ENCODE data around the gene HNF4A. TPM values are rescaled to one million over a fixed set of nuclear protein-coding genes. Genes with fewer than 3 reads are reported as not detected.
"Not testable (repeated sequence)": the region's sequence is repeated elsewhere in the genome, so short reads cannot be mapped to it uniquely, and the experiment has no call there.

The HNF4A gene
- total and polyA plus RNA-seq, 7 donors: 0.03 to 0.13 (median 0.03) TPM; not detected in 4

DNA sequence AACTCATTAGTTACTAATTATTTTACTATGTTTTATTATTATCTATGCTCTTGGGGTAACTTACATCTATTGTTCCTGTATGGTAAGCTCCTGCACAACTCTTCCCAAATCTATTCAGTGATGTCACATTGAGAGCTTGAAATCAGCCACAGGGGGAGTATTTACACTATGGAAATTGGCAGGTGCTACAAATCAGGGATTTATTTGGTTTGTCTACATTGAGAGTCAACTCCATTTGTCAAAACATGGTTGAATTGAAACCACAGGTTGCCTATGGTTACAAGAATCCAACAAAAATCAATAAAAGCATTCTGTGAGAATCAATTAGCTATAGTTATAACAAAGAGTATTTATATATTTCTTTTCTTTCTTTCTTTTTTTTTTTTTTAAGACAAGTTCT, 40.6 kb upstream of the HNF4A start:
- Histone ChIP-seq H3K4me1 (peaks cover 4% of the 10 kb centered on the region), H3K9me3 (no peaks in the 10 kb centered on the region), H3K27ac (no peak overlapping the region), H3K4me3 (no peak overlapping the region), H3K27me3 (ENCODE audit: insufficient read depth in 3 of 3, low read length in 2 of 3) (no peaks in the 10 kb centered on the region), H3K36me3 (ENCODE audit: insufficient read depth in 1 of 2, low read depth in 1 of 2) (no peaks in the 10 kb centered on the region)
- no peak for DNase-seq
- intact Hi-C loops (cut with DNase I): loop anchor here (5.0 kb wide), 1 partner anchor 198 kb away; no protein-coding TSS in a partner anchor
- TF ChIP-seq, protein P1, sequence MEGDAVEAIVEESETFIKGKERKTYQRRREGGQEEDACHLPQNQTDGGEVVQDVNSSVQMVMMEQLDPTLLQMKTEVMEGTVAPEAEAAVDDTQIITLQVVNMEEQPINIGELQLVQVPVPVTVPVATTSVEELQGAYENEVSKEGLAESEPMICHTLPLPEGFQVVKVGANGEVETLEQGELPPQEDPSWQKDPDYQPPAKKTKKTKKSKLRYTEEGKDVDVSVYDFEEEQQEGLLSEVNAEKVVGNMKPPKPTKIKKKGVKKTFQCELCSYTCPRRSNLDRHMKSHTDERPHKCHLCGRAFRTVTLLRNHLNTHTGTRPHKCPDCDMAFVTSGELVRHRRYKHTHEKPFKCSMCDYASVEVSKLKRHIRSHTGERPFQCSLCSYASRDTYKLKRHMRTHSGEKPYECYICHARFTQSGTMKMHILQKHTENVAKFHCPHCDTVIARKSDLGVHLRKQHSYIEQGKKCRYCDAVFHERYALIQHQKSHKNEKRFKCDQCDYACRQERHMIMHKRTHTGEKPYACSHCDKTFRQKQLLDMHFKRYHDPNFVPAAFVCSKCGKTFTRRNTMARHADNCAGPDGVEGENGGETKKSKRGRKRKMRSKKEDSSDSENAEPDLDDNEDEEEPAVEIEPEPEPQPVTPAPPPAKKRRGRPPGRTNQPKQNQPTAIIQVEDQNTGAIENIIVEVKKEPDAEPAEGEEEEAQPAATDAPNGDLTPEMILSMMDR (IDR thresholded peaks at IDR 0.05): no peak
- no peak for ATAC-seq

DNA sequence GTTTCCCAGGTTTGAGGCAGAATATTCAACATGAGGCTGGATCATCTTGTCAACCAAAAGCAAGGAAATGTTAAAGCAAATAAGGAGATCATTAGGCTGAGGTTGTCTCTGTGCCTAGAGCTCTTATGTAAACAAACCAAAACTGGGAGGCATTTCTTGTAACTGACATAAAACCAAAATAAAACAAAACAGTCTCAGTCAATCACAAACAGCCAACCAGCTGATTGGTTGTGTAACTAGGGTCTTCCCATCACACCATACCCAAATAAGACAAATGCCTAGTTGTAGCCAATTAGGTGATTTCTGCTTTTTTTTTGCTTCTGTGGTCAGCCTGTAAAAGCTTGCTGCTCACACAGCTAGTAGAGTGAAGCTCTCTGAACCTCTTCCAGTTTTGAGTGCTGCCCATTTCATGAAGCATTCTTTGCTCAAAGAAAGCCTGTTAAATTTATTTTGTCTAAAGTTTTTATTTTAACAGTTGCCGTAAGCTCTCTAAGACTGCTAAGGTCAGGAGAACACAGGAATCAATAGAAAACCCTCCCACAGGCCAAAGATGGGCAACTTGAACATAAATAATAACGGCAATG, 35.6 kb upstream of the HNF4A start:
- WGBS, 3 donors: 92 to 94% (median 93%) methylated on average over 2 of the region's 2 CpGs
- intact Hi-C loops (cut with DNase I): loop anchor here in 1 of 2 donors (2.0 kb wide), 1 partner anchor 59 kb away; no protein-coding TSS in a partner anchor

DNA sequence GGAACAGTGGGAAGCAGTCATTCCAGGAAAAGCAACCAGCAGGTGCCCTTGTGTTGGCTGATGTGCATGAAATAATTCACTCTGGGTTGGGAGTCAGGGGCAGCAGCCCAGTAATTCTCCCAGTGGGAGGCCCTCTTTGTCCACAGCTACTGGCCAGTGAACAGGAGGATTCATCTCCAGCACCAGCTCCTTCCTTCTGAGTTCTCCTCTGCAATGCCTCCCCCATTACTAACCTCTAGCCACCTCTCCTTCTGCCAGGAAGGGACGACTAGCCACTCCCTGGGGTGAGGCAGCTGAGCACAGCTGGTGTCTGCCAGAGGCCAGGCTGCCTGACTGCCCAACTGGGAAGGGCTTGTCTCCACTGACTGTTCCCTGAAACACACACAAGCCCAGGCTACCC, 31.2 kb upstream of the HNF4A start:
- peaks cover 0 to 21% (median 0%) of the 10 kb centered on the region in 3 donors for H3K27me3 ChIP-seq (ENCODE audit: insufficient read depth in 3 of 3, low read length in 2 of 3)
- no peak for ATAC-seq
- DNase-seq: no peak
- intact Hi-C loops (cut with DNase I): no loop called here
- H3K27ac ChIP-seq: no peak overlapping the region
- WGBS, 3 donors: 0 to 13% (median 4%) methylated on average over 1 of the region's 1 CpG
- no peaks in the 10 kb centered on the region for H3K9me3 ChIP-seq
- H3K36me3 ChIP-seq (ENCODE audit: insufficient read depth in 1 of 2, low read depth in 1 of 2): no peaks in the 10 kb centered on the region
- TF ChIP-seq, protein P1 (IDR thresholded peaks at IDR 0.05): no peak
- no peaks in the 10 kb centered on the region for H3K4me1 ChIP-seq
- no peak overlapping the region for H3K4me3 ChIP-seq

More for the DNA sequence above, 35.6 kb upstream of the HNF4A start:
- DNase-seq (no peak), ATAC-seq (no peak)
- TF ChIP-seq, protein P1 (IDR thresholded peaks at IDR 0.05): no peak
- Histone ChIP-seq H3K9me3 (no peaks in the 10 kb centered on the region), H3K27me3 (ENCODE audit: insufficient read depth in 3 of 3, low read length in 2 of 3) (no peaks in the 10 kb centered on the region), H3K27ac (no peak overlapping the region), H3K4me1 (no peaks in the 10 kb centered on the region), H3K36me3 (ENCODE audit: insufficient read depth in 1 of 2, low read depth in 1 of 2) (no peaks in the 10 kb centered on the region), H3K4me3 (no peak overlapping the region)

DNA sequence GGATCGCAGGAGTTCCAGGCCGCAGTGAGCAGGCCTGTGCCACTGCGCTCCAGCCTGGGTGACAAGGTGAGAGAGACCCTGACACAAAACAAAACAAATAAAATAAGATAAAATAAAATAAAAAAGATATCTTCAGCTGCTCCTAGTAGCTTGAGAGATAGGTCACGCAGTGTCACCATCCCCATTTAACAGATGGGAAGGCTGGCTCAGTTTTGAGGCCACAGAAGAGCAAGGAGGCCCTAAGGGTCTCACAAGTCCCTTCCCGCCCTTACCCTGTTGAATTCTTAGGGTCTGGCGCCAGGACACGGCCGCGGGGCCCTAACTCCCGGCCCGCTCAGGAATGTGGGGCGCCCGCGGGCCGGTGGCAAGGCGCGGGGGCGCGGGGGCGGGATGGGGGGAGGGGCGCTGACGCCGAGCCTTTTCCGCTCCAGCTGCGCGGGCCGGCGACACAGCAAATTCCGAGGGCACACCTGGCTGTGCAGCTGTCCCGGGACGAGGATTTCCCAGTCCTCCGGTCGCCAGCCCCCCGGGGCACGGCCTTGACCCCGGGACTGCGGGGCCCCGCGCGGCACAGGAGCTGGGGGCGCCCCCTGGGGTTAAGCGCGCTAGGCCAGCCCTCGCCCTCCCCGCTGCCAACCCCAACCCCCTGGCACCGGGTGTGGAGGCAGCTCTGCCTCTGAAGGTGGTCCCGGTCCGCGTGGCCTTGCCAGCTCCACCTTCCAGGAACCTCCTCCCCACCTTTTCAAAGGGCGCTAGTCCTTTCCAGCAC, 28.9 kb upstream of the HNF4A start:
- H3K27me3 ChIP-seq (ENCODE audit: insufficient read depth in 3 of 3, low read length in 2 of 3): peaks cover 0 to 21% (median 1%) of the 10 kb centered on the region in 3 donors
- DNase-seq: no peak
- no peaks in the 10 kb centered on the region for H3K36me3 ChIP-seq (ENCODE audit: insufficient read depth in 1 of 2, low read depth in 1 of 2)
- TF ChIP-seq, protein P1 (IDR thresholded peaks at IDR 0.05): no peak
- no peak overlapping the region for H3K27ac ChIP-seq
- no peaks in the 10 kb centered on the region for H3K4me1 ChIP-seq
- H3K4me3 ChIP-seq: peak overlapping the region; percentile 48
- 12 to 14% (median 13%) methylated on average over 35 to 50 of the region's 50 CpGs for WGBS, 3 donors
- intact Hi-C loops (cut with DNase I): no loop called here
- ATAC-seq: no peak
- H3K9me3 ChIP-seq: no peaks in the 10 kb centered on the region

DNA sequence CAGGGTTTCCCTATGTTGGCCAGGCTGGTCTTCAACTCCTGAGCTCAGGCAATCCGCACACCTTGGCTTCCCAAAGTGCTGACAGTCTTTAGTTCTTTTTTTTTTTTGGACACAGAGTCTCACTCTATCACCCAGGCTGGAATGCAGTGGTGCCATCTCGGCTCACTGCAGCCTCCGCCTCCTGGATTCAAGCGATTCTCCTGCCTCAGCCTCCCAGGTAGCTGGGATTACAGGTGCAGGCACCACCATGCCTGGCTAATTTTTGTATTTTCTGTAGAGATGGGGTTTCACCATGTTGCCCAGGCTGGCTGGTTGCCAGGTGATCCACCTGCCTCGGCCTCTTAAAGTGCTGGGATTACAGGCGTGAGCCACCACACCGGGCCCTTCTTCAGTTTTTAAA, 27.8 kb upstream of the HNF4A start:
- 71 to 75% (median 75%) methylated on average over 7 of the region's 7 CpGs for WGBS, 3 donors

More for the DNA sequence above, 27.8 kb upstream of the HNF4A start:
- H3K36me3 ChIP-seq (ENCODE audit: insufficient read depth in 1 of 2, low read depth in 1 of 2); H3K27ac ChIP-seq; intact Hi-C loops (cut with DNase I); ATAC-seq; H3K9me3 ChIP-seq; H3K4me1 ChIP-seq; DNase-seq; H3K4me3 ChIP-seq: not testable (repeated sequence)
- peaks cover 0 to 21% (median 1%) of the 10 kb centered on the region in 3 donors for H3K27me3 ChIP-seq (ENCODE audit: insufficient read depth in 3 of 3, low read length in 2 of 3)

Measured in psoas muscle (tissue), 8 donors.